ENCODE data around the gene ESYT2.

Gene ESYT2

DNA sequence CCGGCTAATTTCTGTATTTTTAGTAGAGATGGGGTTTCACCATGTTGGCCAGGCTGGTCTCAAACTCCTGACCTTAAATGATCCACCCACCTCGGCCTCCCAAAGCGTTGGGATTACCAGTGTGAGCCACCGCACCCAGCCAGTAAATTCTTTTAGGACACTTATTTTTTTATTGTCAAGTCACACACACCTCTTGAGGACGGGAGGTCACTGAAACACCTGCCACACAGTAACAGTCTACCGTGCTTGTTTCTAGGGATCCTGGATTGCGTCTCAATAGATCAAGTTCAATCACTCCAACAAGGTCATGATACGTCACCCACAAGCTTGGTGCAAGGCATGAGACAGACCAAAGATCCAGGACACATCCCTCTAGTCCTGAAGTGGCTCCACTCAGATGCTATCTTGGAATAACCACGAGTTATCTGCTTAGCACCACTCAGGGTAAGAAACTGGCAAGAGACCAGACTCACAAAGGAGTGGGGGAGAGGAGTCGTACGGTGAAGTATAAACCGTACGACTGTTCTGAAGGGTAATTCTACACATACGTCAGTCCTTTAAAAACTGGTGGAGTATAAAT lies 65.8 kb downstream of the ESYT2 start:
- Histone ChIP-seq H3K79me2 (ENCODE audit: control insufficient read depth, insufficient read depth, low read length, unreplicated experiment) (no peaks in the 10 kb centered on the region), H3K27me3 (ENCODE audit: insufficient read depth, low read length) (no peaks in the 10 kb centered on the region), H3K4me1 (ENCODE audit: control insufficient read depth, insufficient read depth, low read length, unreplicated experiment) (no peaks in the 10 kb centered on the region), H3K36me3 (ENCODE audit: insufficient read depth, low read length) (peaks cover 39% of the 10 kb centered on the region), H2AFZ (ENCODE audit: low read length, unreplicated experiment) (no peak overlapping the region), H3K4me3 (ENCODE audit: low read depth, low read length) (no peak overlapping the region), H3K27ac (ENCODE audit: low read depth, low read length) (no peak overlapping the region)

DNA sequence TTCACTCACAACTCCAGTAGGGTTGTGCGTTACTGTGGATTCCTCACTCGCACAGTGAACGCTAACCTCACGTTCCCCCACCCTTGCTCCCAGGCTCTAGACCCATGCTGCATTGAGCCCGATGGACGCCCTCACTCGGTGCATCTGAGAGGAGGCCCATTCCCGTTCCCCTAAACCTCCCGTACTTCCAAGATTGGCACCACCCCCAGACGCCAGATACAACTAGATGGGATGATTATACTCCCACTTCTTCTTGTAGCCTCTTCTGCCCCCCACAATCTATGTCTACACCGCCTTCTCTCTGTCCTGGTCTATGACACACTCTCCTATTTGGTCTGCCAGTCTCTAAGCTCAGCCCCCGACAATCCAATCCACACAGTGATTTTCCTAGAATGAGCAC lies 67.4 kb downstream of the ESYT2 start:
- H3K27ac ChIP-seq (ENCODE audit: low read depth, low read length): no peak overlapping the region
- H3K27me3 ChIP-seq (ENCODE audit: insufficient read depth, low read length): no peaks in the 10 kb centered on the region
- no peaks in the 10 kb centered on the region for H3K79me2 ChIP-seq (ENCODE audit: control insufficient read depth, insufficient read depth, low read length, unreplicated experiment)
- no peaks in the 10 kb centered on the region for H3K4me1 ChIP-seq (ENCODE audit: control insufficient read depth, insufficient read depth, low read length, unreplicated experiment)
- peaks cover 39% of the 10 kb centered on the region for H3K36me3 ChIP-seq (ENCODE audit: insufficient read depth, low read length)
- no peak overlapping the region for H3K4me3 ChIP-seq (ENCODE audit: low read depth, low read length)
- H2AFZ ChIP-seq (ENCODE audit: low read length, unreplicated experiment): no peak overlapping the region

GRCh38 chr7:158760936-158761335 lies 68.4 kb downstream of the ESYT2 start:
- no peak overlapping the region for H3K27ac ChIP-seq (ENCODE audit: low read depth, low read length)
- no peak overlapping the region for H3K4me3 ChIP-seq (ENCODE audit: low read depth, low read length)
- no peaks in the 10 kb centered on the region for H3K27me3 ChIP-seq (ENCODE audit: insufficient read depth, low read length)
- H2AFZ ChIP-seq (ENCODE audit: low read length, unreplicated experiment): no peak overlapping the region
- no peaks in the 10 kb centered on the region for H3K79me2 ChIP-seq (ENCODE audit: control insufficient read depth, insufficient read depth, low read length, unreplicated experiment)
- H3K4me1 ChIP-seq (ENCODE audit: control insufficient read depth, insufficient read depth, low read length, unreplicated experiment): no peaks in the 10 kb centered on the region
- H3K36me3 ChIP-seq (ENCODE audit: insufficient read depth, low read length): peaks cover 34% of the 10 kb centered on the region

GRCh38 chr7:158760445-158760764 lies 68.9 kb downstream of the ESYT2 start:
- Histone ChIP-seq H2AFZ (ENCODE audit: low read length, unreplicated experiment) (no peak overlapping the region), H3K36me3 (ENCODE audit: insufficient read depth, low read length) (peaks cover 36% of the 10 kb centered on the region), H3K4me3 (ENCODE audit: low read depth, low read length) (no peak overlapping the region), H3K79me2 (ENCODE audit: control insufficient read depth, insufficient read depth, low read length, unreplicated experiment) (no peaks in the 10 kb centered on the region), H3K4me1 (ENCODE audit: control insufficient read depth, insufficient read depth, low read length, unreplicated experiment) (no peaks in the 10 kb centered on the region), H3K27me3 (ENCODE audit: insufficient read depth, low read length) (no peaks in the 10 kb centered on the region), H3K27ac (ENCODE audit: low read depth, low read length) (no peak overlapping the region)

DNA sequence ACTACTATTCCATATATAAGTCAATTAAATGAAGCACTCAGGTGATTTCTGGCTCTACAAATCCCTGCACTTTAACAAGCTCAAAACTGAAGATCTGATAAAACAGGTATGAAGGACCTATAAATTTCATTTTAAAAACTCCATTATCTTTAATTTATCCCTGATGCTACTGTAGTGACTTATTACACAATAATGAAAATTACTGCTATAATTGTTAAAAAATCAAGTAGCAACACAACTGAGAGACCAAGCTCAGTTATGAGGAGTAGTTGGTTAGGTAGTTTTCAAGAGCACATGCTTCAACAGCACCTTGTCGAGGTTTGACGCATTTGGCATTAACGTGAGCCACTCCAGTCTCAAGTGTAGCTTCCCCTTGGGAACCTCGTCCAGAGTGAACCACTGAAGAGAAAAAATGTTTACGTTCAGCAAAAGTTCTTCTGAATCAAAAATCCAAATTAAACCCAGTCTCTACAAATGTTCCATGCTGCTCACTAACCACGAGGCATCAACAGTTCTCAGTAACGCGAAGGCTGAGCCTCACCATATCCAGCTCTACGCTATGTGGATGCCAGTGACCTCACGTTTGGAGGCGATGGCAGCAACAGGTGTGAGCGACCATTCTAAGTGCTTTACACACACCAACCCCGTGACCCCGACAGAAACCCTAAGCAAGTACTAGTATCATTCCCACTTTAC lies 69.4 kb downstream of the ESYT2 start:
- Histone ChIP-seq H3K4me1 (ENCODE audit: control insufficient read depth, insufficient read depth, low read length, unreplicated experiment) (no peaks in the 10 kb centered on the region), H3K27ac (ENCODE audit: low read depth, low read length) (no peak overlapping the region), H3K79me2 (ENCODE audit: control insufficient read depth, insufficient read depth, low read length, unreplicated experiment) (no peaks in the 10 kb centered on the region), H2AFZ (ENCODE audit: low read length, unreplicated experiment) (no peak overlapping the region), H3K36me3 (ENCODE audit: insufficient read depth, low read length) (peaks cover 36% of the 10 kb centered on the region), H3K4me3 (ENCODE audit: low read depth, low read length) (no peak overlapping the region), H3K27me3 (ENCODE audit: insufficient read depth, low read length) (no peaks in the 10 kb centered on the region)

DNA sequence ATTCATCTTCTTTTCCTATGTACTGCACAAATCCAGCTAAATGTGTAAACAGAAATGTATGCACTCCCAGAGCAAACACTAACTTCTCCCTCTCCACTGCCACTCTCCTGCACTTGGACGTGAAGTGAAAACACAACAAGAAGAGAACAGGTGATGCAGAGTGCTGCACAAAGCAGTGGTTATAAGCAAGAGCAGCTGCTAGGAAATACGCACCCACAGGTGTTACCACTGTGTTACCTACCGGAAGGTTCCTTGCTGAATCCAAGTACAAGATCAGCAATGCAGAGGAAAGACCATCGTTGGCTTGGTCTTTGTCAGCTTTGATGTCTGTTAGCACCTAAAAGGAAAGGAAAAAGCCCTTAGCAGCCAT lies 70.1 kb downstream of the ESYT2 start:
- no peaks in the 10 kb centered on the region for H3K79me2 ChIP-seq (ENCODE audit: control insufficient read depth, insufficient read depth, low read length, unreplicated experiment)
- H3K4me1 ChIP-seq (ENCODE audit: control insufficient read depth, insufficient read depth, low read length, unreplicated experiment): no peaks in the 10 kb centered on the region
- H3K36me3 ChIP-seq (ENCODE audit: insufficient read depth, low read length): peaks cover 31% of the 10 kb centered on the region
- H3K27me3 ChIP-seq (ENCODE audit: insufficient read depth, low read length): no peaks in the 10 kb centered on the region
- H2AFZ ChIP-seq (ENCODE audit: low read length, unreplicated experiment): no peak overlapping the region
- H3K4me3 ChIP-seq (ENCODE audit: low read depth, low read length): no peak overlapping the region
- no peak overlapping the region for H3K27ac ChIP-seq (ENCODE audit: low read depth, low read length)

DNA sequence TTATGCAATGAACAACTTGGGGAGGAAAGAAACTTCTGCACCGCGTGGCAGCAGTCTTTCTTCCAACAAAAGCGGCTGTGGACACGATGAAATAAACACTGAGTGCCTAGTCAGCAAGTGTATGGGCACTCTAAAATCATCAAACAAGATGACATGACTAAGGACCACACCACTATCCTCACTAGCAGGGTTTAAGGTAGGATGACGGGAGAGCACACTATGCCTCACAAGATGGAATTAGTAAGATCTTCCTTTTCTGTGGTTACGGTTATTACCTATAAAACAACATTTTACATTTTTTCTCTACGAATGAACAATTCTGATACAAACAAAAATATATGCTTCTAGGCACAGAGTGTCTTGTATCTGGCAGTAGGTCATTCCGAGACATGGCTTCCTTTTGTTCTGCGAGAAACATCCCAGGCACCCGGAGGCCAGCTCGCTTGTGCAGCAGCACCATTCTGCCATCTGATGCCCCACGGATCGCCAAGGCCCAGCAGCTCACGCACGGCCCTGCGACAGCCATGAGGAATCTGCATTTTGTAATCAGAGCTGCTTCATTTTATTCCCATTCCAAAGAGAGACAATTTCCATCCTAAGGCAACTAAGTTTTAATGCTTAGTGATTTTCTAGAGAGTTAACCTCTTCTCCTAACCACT lies 70.6 kb downstream of the ESYT2 start:
- Histone ChIP-seq H3K4me3 (ENCODE audit: low read depth, low read length) (no peak overlapping the region), H3K79me2 (ENCODE audit: control insufficient read depth, insufficient read depth, low read length, unreplicated experiment) (no peaks in the 10 kb centered on the region), H3K36me3 (ENCODE audit: insufficient read depth, low read length) (peaks cover 28% of the 10 kb centered on the region), H3K4me1 (ENCODE audit: control insufficient read depth, insufficient read depth, low read length, unreplicated experiment) (no peaks in the 10 kb centered on the region), H3K27me3 (ENCODE audit: insufficient read depth, low read length) (no peaks in the 10 kb centered on the region), H2AFZ (ENCODE audit: low read length, unreplicated experiment) (no peak overlapping the region), H3K27ac (ENCODE audit: low read depth, low read length) (no peak overlapping the region)

DNA sequence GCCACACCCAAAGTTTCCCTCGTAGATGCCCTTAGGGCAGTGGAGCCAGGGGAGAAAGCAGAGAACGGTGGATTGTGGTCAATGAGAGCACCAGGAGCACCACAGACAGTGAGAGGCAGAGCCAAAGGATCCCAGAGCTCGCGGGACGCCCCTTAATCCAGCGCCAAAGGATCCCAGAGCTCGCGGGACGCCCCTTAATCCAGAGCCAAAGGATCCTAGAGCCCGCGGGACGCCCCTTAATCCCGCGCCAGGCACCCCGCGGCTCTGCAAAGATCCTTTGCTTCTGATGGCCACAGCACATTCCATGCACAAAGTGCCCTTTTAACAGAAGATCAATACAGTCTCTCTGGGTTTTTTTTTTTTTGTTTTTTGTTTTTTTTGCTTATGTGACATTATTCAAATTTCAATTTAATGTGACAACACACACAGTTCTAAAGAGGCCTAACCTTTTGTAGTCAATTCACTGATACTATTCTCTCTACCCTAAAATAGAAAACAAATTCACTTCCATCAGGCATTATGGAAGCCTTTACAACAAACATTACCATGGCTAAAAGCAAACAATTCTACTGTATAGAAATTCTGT lies 71.8 kb downstream of the ESYT2 start:
- H3K4me1 ChIP-seq (ENCODE audit: control insufficient read depth, insufficient read depth, low read length, unreplicated experiment): no peaks in the 10 kb centered on the region
- H2AFZ ChIP-seq (ENCODE audit: low read length, unreplicated experiment): no peak overlapping the region
- peaks cover 28% of the 10 kb centered on the region for H3K36me3 ChIP-seq (ENCODE audit: insufficient read depth, low read length)

DNA sequence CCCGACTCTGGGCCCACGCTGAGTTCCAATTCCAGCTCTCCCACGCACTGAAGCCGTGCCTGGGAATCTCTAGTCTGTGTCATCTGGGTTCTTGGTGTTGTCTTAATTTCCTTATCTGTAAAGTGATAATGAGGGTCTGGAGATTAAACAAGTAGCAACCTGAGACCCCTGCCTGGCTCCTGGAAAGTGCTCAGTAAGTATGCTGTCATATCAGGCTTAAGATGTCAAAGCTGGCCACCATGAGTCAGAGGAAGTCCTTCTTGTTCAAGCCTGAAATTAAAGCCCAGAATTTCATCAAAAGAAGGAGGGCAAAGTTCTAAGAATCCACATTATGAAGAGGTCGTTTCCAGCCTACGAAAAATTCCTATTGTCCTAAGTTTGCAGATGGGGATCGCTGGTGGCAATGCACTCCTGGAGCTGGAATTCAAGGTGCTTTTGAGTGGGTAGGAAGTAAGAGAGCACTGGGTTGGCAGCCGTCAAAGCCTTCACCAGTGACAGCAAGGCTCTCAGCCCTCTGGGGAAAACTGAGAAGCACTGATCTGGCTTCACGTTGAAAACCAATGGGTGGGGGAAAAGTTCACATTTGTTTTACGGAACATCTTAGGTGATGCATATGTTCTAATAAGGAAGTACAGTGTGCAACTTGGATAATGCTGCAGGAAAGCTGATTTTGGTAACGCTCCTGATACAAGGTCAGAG lies 74.4 kb downstream of the ESYT2 start:
- Histone ChIP-seq H3K4me3 (ENCODE audit: low read depth, low read length) (no peak overlapping the region), H3K27ac (ENCODE audit: low read depth, low read length) (no peak overlapping the region), H3K36me3 (ENCODE audit: insufficient read depth, low read length) (peaks cover 20% of the 10 kb centered on the region), H2AFZ (ENCODE audit: low read length, unreplicated experiment) (no peak overlapping the region), H3K27me3 (ENCODE audit: insufficient read depth, low read length) (no peaks in the 10 kb centered on the region), H3K79me2 (ENCODE audit: control insufficient read depth, insufficient read depth, low read length, unreplicated experiment) (no peaks in the 10 kb centered on the region), H3K4me1 (ENCODE audit: control insufficient read depth, insufficient read depth, low read length, unreplicated experiment) (no peaks in the 10 kb centered on the region)

More for the DNA sequence above, 71.8 kb downstream of the ESYT2 start:
- Histone ChIP-seq H3K79me2 (ENCODE audit: control insufficient read depth, insufficient read depth, low read length, unreplicated experiment) (no peaks in the 10 kb centered on the region), H3K27ac (ENCODE audit: low read depth, low read length) (no peak overlapping the region), H3K4me3 (ENCODE audit: low read depth, low read length) (no peak overlapping the region), H3K27me3 (ENCODE audit: insufficient read depth, low read length) (no peaks in the 10 kb centered on the region)

- no peak overlapping the region for H3K4me3 ChIP-seq (ENCODE audit: low read depth, low read length)
- no peaks in the 10 kb centered on the region for H3K4me1 ChIP-seq (ENCODE audit: control insufficient read depth, insufficient read depth, low read length, unreplicated experiment)
- H3K36me3 ChIP-seq (ENCODE audit: insufficient read depth, low read length): peaks cover 21% of the 10 kb centered on the region
- H3K79me2 ChIP-seq (ENCODE audit: control insufficient read depth, insufficient read depth, low read length, unreplicated experiment): no peaks in the 10 kb centered on the region
- no peak overlapping the region for H3K27ac ChIP-seq (ENCODE audit: low read depth, low read length)
- H2AFZ ChIP-seq (ENCODE audit: low read length, unreplicated experiment): no peak overlapping the region
- no peaks in the 10 kb centered on the region for H3K27me3 ChIP-seq (ENCODE audit: insufficient read depth, low read length)
Observed at GRCh38 chr7:158753900-158754299, 75.4 kb downstream of the ESYT2 start.

All from ACC112 (cell line).